ENCODE measurements around the gene RPAIN.

Gene RPAIN

DNA sequence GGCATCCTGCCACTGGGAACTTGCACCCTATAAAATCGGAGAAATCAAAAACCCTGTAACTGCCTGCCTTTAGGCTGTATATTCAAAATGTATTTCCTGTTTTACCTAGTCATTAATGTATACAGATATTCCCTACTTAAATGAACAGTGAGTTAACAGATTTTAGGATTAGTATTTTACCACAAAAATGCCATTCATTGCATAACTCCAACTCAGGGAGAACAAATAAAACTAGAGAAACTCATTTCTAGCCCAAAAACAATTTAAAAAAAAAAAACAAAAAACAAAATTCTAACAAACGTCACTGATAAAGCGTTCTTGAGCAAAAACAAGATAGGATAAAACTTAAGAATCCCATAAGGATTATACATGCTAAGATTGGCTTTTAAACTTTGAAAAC lies 52.5 kb downstream of the RPAIN start:
- H3K4me1 ChIP-seq (ENCODE audit: control insufficient read depth, low read length): peaks cover 3% of the 10 kb centered on the region; the same call in 1 of the 2 replicates
- H3K4me3 ChIP-seq (ENCODE audit: low read length): no peak overlapping the region
- H3K9me2 ChIP-seq (replicated peaks; ENCODE audit: control insufficient read depth, low read length): no peaks in the 10 kb centered on the region
- H3F3A ChIP-seq (ENCODE audit: control insufficient read depth, insufficient read depth): peaks cover 10% of the 10 kb centered on the region
- H3K79me2 ChIP-seq (ENCODE audit: control insufficient read depth, low read length): peaks cover 19% of the 10 kb centered on the region
- peaks cover 52% of the 10 kb centered on the region for H3K36me3 ChIP-seq (ENCODE audit: control insufficient read depth, low read length)
- H3K9me3 ChIP-seq (ENCODE audit: control insufficient read depth, insufficient read depth, low read length): no peaks in the 10 kb centered on the region
- TF ChIP-seq EZH2phosphoT487 (IDR thresholded peaks at IDR 0.05; ENCODE audit: borderline replicate concordance, low read length): no peak
- TF ChIP-seq, protein P1, sequence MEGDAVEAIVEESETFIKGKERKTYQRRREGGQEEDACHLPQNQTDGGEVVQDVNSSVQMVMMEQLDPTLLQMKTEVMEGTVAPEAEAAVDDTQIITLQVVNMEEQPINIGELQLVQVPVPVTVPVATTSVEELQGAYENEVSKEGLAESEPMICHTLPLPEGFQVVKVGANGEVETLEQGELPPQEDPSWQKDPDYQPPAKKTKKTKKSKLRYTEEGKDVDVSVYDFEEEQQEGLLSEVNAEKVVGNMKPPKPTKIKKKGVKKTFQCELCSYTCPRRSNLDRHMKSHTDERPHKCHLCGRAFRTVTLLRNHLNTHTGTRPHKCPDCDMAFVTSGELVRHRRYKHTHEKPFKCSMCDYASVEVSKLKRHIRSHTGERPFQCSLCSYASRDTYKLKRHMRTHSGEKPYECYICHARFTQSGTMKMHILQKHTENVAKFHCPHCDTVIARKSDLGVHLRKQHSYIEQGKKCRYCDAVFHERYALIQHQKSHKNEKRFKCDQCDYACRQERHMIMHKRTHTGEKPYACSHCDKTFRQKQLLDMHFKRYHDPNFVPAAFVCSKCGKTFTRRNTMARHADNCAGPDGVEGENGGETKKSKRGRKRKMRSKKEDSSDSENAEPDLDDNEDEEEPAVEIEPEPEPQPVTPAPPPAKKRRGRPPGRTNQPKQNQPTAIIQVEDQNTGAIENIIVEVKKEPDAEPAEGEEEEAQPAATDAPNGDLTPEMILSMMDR (IDR thresholded peaks at IDR 0.05; ENCODE audit: low read depth, low read length, poor library complexity, severe bottlenecking): no peak
- peaks cover 5% of the 10 kb centered on the region; the same call in 1 of the 2 replicates for H4K20me1 ChIP-seq (ENCODE audit: control insufficient read depth, insufficient read depth, low read depth, low read length)
- no peak overlapping the region for H3K4me2 ChIP-seq (ENCODE audit: low read length)
- no peak overlapping the region for H3K27ac ChIP-seq (ENCODE audit: low read depth, low read length)
- H3K27me3 ChIP-seq (ENCODE audit: control insufficient read depth, low read length): no peaks in the 10 kb centered on the region

DNA sequence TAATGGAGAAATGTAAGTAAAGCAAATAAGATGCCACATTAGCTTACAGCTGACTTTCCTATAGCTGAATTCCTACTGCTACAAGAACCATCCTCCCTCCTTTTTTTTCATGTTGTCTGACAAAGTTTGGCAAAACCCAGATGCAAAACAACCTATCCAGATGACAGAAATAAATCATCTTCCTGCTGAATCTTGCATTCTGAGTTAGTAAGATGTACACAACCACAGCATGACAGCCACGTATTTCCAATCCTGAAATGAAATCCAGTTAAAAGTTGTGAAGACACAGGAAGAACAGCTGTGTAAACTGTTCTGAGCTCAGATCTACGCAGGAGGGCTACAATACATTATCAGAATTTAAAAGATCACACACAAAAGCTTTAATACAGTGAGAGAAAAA lies 53.9 kb downstream of the RPAIN start:
- Histone ChIP-seq H3F3A (ENCODE audit: control insufficient read depth, insufficient read depth) (peaks cover 10% of the 10 kb centered on the region), H4K20me1 (ENCODE audit: control insufficient read depth, insufficient read depth, low read depth, low read length) (peaks cover 4% of the 10 kb centered on the region; the same call in 1 of the 2 replicates), H3K4me3 (ENCODE audit: low read length) (no peak overlapping the region), H3K4me2 (ENCODE audit: low read length) (no peak overlapping the region), H3K9me3 (ENCODE audit: control insufficient read depth, insufficient read depth, low read length) (no peaks in the 10 kb centered on the region), H3K79me2 (ENCODE audit: control insufficient read depth, low read length) (peaks cover 8% of the 10 kb centered on the region), H3K27ac (ENCODE audit: low read depth, low read length) (no peak overlapping the region), H3K9me2 (replicated peaks; ENCODE audit: control insufficient read depth, low read length) (no peaks in the 10 kb centered on the region), H3K36me3 (ENCODE audit: control insufficient read depth, low read length) (peaks cover 60% of the 10 kb centered on the region), H3K27me3 (ENCODE audit: control insufficient read depth, low read length) (no peaks in the 10 kb centered on the region), H3K4me1 (ENCODE audit: control insufficient read depth, low read length) (peaks cover 3% of the 10 kb centered on the region; the same call in 1 of the 2 replicates)
- no peak for TF ChIP-seq EZH2phosphoT487 (IDR thresholded peaks at IDR 0.05; ENCODE audit: borderline replicate concordance, low read length)
- TF ChIP-seq, protein P1 (IDR thresholded peaks at IDR 0.05; ENCODE audit: low read depth, low read length, poor library complexity, severe bottlenecking): no peak

DNA sequence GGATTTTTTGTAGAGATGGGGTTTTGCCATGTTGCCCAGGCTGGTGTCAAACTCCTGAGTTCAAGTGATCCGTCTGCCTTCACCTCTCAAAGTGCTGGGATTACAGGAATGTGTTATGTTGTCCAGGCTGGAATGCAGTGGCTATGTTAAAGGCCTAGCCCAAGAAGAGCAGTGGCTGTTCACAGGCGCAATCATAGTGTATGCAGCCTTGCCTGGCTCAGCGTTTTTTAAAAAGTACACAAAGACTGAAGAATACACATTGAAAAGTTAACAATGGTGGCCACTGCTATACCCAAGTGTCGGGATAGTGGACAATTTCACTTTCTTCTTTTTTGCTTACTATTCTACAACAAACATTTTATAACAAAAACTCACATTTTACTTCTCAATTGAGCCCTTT lies 59.0 kb downstream of the RPAIN start:
- no peak overlapping the region for H3K27ac ChIP-seq (ENCODE audit: low read depth, low read length)
- H3K27me3 ChIP-seq (ENCODE audit: control insufficient read depth, low read length): no peaks in the 10 kb centered on the region
- H3K79me2 ChIP-seq (ENCODE audit: control insufficient read depth, low read length): peaks cover 38% of the 10 kb centered on the region
- no peak overlapping the region for H3K4me2 ChIP-seq (ENCODE audit: low read length)
- H4K20me1 ChIP-seq (ENCODE audit: control insufficient read depth, insufficient read depth, low read depth, low read length): peaks cover 4% of the 10 kb centered on the region; the same call in 1 of the 2 replicates
- H3K4me1 ChIP-seq (ENCODE audit: control insufficient read depth, low read length): peaks cover 4% of the 10 kb centered on the region; the same call in 1 of the 2 replicates
- H3K9me3 ChIP-seq (ENCODE audit: control insufficient read depth, insufficient read depth, low read length): no peaks in the 10 kb centered on the region
- no peaks in the 10 kb centered on the region for H3F3A ChIP-seq (ENCODE audit: control insufficient read depth, insufficient read depth)
- no peaks in the 10 kb centered on the region for H3K9me2 ChIP-seq (replicated peaks; ENCODE audit: control insufficient read depth, low read length)
- H3K36me3 ChIP-seq (ENCODE audit: control insufficient read depth, low read length): peaks cover 90% of the 10 kb centered on the region
- H3K4me3 ChIP-seq (ENCODE audit: low read length): no peak overlapping the region
- TF ChIP-seq EZH2phosphoT487 (IDR thresholded peaks at IDR 0.05; ENCODE audit: borderline replicate concordance, low read length): no peak
- TF ChIP-seq, protein P1 (IDR thresholded peaks at IDR 0.05; ENCODE audit: low read depth, low read length, poor library complexity, severe bottlenecking): no peak
